Measurements from ENCODE around the gene USH2A. TPM values are rescaled to one million over a fixed set of nuclear protein-coding genes. Genes with fewer than 3 reads are reported as not detected.

Gene USH2A
- polyA plus RNA-seq, 3 donors, result not detected

DNA sequence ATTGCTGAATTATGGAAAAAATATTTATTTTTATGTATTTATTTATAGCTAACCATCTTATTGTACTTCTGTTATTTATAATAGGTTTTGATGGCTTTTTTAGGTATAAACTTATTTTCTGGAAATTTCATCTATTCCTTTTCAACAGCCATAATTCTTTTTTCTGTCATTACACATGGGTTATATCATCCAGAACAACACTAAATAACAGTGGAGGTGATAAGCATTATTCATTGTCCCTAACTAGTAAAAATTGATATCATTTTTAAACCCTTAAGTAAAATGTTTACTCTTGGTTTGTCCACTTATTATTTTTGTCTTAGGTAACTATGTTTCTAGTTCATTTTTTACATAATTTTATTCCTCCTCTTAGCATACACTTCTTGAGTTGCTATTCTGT is 309.1 kb downstream of the USH2A start:
- Histone ChIP-seq H3K36me3 (replicated peaks in 1 of 2; ENCODE audit: control insufficient read depth in 1 of 2, insufficient read depth in 2 of 2, low read length in 2 of 2) (no peaks in the 10 kb centered on the region), H3K4me2 (replicated peaks; ENCODE audit: extremely low read depth, low read length, poor library complexity, severe bottlenecking) (no peak overlapping the region), H3K9ac (ENCODE audit: insufficient read depth, low read length, poor library complexity, severe bottlenecking) (no peak overlapping the region), H3K9me3 (replicated peaks in 1 of 2; ENCODE audit: control insufficient read depth in 1 of 2, insufficient read depth in 1 of 2, low read length in 2 of 2) (no peaks in the 10 kb centered on the region), H3K27ac (ENCODE audit: low read depth in 1 of 2, low read length in 2 of 2) (no peak overlapping the region), H3K4me3 (replicated peaks in 1 of 3; ENCODE audit: low read depth in 2 of 3, low read length in 3 of 3) (no peak overlapping the region), H3K79me2 (ENCODE audit: insufficient read depth, low read length) (no peaks in the 10 kb centered on the region), H3K27me3 (ENCODE audit: control insufficient read depth in 2 of 2, insufficient read depth in 2 of 2, low read length in 2 of 2) (no peaks in the 10 kb centered on the region), H4K20me1 (ENCODE audit: insufficient read depth, low read length) (no peaks in the 10 kb centered on the region), H2AFZ (ENCODE audit: insufficient read depth, low read depth, low read length, poor library complexity, severe bottlenecking) (no peak overlapping the region), H3K4me1 (ENCODE audit: control insufficient read depth in 1 of 2, insufficient read depth in 2 of 2, low read length in 2 of 2) (peaks cover 9 to 13% of the 10 kb centered on the region in 2 donors)
- Mint-ChIP-seq H3K27me3 (ENCODE audit: low read depth in 3 of 3) (peaks cover 0 to 1% (median 0%) of the 10 kb centered on the region in 3 donors), H3K4me3 (no peak overlapping the region), H3K36me3 (no peaks in the 10 kb centered on the region), H3K27ac (no peak overlapping the region), H3K9me3 (no peaks in the 10 kb centered on the region), H3K4me1 (peaks cover 19% of the 10 kb centered on the region)
- DNase-seq, result no peak
- TF ChIP-seq, protein P1, sequence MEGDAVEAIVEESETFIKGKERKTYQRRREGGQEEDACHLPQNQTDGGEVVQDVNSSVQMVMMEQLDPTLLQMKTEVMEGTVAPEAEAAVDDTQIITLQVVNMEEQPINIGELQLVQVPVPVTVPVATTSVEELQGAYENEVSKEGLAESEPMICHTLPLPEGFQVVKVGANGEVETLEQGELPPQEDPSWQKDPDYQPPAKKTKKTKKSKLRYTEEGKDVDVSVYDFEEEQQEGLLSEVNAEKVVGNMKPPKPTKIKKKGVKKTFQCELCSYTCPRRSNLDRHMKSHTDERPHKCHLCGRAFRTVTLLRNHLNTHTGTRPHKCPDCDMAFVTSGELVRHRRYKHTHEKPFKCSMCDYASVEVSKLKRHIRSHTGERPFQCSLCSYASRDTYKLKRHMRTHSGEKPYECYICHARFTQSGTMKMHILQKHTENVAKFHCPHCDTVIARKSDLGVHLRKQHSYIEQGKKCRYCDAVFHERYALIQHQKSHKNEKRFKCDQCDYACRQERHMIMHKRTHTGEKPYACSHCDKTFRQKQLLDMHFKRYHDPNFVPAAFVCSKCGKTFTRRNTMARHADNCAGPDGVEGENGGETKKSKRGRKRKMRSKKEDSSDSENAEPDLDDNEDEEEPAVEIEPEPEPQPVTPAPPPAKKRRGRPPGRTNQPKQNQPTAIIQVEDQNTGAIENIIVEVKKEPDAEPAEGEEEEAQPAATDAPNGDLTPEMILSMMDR (IDR thresholded peaks at IDR 0.05), result no peak
- intact Hi-C loops (cut with micrococcal nuclease), result no loop called here

DNA sequence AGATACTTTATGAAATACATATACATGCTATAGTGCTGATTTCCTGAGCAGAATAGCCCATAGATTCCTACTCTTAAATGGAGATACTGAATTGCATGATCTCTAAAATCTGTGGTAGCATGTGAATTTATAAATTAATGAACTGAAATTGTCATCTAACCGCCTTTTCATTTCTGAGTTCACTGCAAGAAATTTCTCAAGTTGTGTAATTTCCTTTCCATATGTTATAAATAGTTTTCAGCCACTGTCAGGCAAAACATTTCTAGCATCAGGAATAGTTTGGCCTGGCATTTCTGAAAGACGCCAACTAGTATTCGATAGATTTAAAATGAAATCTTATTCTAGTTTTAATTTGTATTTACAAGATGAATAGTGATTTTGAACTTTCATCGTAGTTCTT is 310.1 kb downstream of the USH2A start:
- H3K27ac ChIP-seq (ENCODE audit: low read depth in 1 of 2, low read length in 2 of 2), result no peak overlapping the region
- H3K9ac ChIP-seq (ENCODE audit: insufficient read depth, low read length, poor library complexity, severe bottlenecking), result no peak overlapping the region
- peak overlapping the region in 3 of 7 donors; percentile 2 to 65 (median 24) for H3K27ac Mint-ChIP-seq
- H4K20me1 ChIP-seq (ENCODE audit: insufficient read depth, low read length), result no peaks in the 10 kb centered on the region
- H3K4me3 ChIP-seq (replicated peaks in 1 of 3; ENCODE audit: low read depth in 2 of 3, low read length in 3 of 3), result peak overlapping the region in 1 of 3 experiments; percentile 21
- H3K9me3 Mint-ChIP-seq, result no peaks in the 10 kb centered on the region
- no peaks in the 10 kb centered on the region for H3K36me3 Mint-ChIP-seq
- H3K4me2 ChIP-seq (replicated peaks; ENCODE audit: extremely low read depth, low read length, poor library complexity, severe bottlenecking), result peak overlapping the region; percentile 54
- H3K4me1 ChIP-seq (ENCODE audit: control insufficient read depth in 1 of 2, insufficient read depth in 2 of 2, low read length in 2 of 2), result peaks cover 9 to 13% of the 10 kb centered on the region in 2 donors
- no peaks in the 10 kb centered on the region for H3K79me2 ChIP-seq (ENCODE audit: insufficient read depth, low read length)
- intact Hi-C loops (cut with micrococcal nuclease), result no loop called here
- H3K27me3 ChIP-seq (ENCODE audit: control insufficient read depth in 2 of 2, insufficient read depth in 2 of 2, low read length in 2 of 2), result no peaks in the 10 kb centered on the region
- no peak overlapping the region for H2AFZ ChIP-seq (ENCODE audit: insufficient read depth, low read depth, low read length, poor library complexity, severe bottlenecking)
- no CpG with 5 or more reads among the region's 4 CpGs for WGBS (ENCODE audit: insufficient coverage)
- TF ChIP-seq, protein P1 (IDR thresholded peaks at IDR 0.05), result no peak
- H3K27me3 Mint-ChIP-seq (ENCODE audit: low read depth in 3 of 3), result peaks cover 0 to 1% (median 0%) of the 10 kb centered on the region in 3 donors
- H3K9me3 ChIP-seq (replicated peaks in 1 of 2; ENCODE audit: control insufficient read depth in 1 of 2, insufficient read depth in 1 of 2, low read length in 2 of 2), result no peaks in the 10 kb centered on the region
- DNase-seq, result no peak
- H3K4me3 Mint-ChIP-seq, result peak overlapping the region in 1 of 2 donors; percentile 7
- peaks cover 22% of the 10 kb centered on the region for H3K4me1 Mint-ChIP-seq
- no peaks in the 10 kb centered on the region for H3K36me3 ChIP-seq (replicated peaks in 1 of 2; ENCODE audit: control insufficient read depth in 1 of 2, insufficient read depth in 2 of 2, low read length in 2 of 2)
